NCI-H510A (cell line): ENCODE results near the gene DUSP9.
"Not testable (repeated sequence)": the region's sequence is repeated elsewhere in the genome, so short reads cannot be mapped to it uniquely, and the experiment has no call there.

Experiments used
- DNase-seq: peaks from one replicate; lab custom pipeline; 2025; lab: John Stamatoyannopoulos, UW

DUSP9 gene

GRCh38 chrX:153646620-153647373, at the start of gene DUSP9:
Gene DUSP9, plus strand, starts transcription at chrX:153647203. Its CDS starts 751 bp downstream, at chrX:153647954.
- peak; percentile 4 for DNase-seq

DNA sequence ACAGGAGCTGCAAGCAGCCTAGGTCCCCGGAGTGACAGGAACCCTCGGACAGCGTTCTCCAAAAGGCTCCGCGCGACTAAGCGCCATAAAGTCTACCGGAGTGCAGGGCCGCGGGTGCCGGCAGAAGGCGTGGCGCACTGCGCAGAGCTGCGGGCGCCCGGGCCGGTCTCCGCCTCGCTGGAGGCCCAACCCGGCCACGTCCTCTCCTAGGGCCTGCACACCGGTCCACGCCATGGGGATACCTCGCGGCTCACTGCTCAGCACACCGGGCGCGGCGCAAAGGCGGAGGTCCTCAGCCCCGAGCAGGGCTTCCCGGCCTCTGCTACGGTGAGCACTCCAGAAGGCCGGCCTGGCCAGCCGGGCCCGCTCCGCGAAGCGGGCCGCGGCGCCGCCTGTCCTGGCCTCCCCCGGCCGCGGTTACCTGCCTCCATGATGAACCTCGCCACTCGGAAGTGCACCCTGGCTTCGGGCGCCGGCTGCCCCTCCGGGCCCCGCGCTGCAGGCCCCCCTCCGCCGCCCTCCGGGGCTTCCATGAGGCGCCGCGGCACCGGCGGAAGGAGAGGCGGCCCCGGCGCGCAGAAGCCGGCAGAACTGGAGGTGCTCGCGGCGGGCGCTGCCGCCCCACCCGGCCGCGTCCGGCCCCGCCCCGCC, 48.3 kb upstream of the DUSP9 start, which contains the start of gene CCNQ:
TSS of gene CCNQ (minus strand) at position 599 of the 651 bp plus-strand sequence. CDS start at position 533, 66 bp downstream.
- peak; percentile 11 for DNase-seq

GRCh38 chrX:153599192-153600031, 47.6 kb upstream of the DUSP9 start:
- DNase-seq: peak; percentile 67

DNA sequence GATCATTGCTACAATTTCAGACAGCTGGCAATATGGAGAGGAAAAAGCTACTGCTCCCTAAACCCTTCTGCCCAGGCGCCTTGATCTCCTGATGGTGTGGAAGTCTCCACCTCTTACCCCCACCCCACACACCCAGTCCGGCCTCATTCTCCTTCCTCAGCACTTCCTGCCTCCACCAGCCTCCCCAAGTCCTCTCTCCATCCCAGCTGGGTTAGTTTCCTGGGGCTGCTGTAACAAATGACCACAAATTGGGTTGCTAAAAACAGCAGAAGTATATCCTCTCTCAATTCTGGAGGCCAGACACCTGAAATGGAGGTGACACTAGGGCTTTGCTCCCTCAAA, 47.0 kb upstream of the DUSP9 start:
- no peak for DNase-seq

DNA sequence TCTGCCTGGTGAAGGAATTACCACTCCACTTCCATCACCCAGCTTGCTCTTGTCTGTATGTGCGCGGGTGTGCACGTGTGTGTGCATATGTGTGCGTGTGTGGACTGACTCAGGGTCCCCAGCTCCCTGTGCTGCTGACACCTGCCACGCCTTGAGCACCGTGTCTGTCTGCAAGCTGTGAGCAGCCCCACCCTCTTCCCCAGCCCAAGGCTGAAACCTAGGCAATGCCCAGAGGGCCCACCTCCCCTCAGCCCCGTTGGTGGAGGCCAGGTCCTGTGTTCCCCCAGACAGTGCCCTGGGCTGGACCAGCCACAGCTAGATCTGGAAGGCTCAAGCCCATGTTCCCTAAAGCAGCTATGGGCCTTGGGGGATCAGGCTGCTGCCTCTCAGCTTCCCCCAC, 46.1 kb upstream of the DUSP9 start:
- no peak for DNase-seq

DNA sequence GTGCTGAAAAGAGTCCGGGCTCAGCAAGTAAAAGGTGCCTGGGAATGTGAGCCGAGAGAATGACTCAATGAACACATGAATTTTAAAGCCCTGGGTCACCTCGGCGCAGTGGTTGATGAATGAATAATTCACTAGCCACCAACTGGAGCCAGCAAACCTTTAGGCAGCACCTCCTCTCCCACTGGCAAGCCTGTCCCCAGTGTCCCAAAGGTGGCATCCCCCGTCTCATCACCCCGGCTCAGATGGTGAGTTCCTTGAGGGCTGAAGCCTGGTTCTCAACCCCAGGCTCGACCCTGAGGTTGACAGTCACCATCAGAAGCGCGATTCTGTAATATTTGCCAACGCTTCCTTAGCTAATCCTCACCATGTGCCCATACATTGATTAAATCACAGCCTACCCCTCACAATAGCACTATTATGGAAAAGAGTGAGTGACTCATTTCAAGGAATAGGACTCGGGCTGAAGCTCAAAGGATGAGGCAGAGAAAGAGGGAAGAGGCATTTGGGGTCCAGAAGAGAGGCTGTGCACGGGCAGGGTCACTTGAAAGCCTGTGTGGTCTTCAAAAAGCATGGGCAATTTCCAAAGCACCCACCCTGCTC, 45.4 kb upstream of the DUSP9 start:
- no peak for DNase-seq

- no peak for DNase-seq
These were observed 44.4 kb upstream of the DUSP9 start for GRCh38 chrX:153602601-153603000.

- DNase-seq: no peak
These were observed 43.8 kb upstream of the DUSP9 start for GRCh38 chrX:153603131-153603656.

DNA sequence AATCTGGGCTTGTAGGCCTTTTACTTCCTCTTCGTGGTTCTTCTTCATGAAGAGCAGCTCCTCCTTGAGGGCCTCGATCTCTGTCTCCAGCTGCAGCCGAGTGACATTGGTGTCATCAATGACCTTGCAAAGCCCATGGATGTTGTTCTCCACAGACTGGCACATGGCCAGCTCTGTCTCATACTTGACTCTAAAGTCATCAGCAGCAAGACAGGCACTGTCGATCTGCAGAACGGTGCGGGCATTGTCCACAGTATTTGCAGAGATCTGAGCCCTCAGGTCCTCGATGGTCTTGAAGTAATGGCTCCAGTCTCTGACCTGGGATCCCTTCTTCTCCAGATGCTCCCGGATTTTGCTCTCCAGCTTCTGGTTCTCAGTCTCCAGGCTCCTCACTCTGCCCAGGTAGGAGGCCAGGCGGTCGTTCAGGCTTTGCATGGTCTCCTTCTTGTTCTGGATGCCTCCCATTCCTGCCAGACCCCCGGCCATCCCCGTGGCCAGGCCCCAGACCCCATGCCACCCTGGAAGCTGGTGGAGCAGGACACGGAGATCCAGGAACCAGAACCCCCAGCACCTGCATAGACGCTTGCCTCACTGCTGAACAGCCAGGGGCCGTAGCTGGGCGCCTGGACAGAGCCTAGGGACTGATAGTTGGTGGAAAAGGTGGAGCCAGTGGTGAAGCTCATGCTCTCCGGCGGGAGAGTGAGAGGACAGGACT, 42.2 kb upstream of the DUSP9 start:
- not testable (repeated sequence) for DNase-seq

DNA sequence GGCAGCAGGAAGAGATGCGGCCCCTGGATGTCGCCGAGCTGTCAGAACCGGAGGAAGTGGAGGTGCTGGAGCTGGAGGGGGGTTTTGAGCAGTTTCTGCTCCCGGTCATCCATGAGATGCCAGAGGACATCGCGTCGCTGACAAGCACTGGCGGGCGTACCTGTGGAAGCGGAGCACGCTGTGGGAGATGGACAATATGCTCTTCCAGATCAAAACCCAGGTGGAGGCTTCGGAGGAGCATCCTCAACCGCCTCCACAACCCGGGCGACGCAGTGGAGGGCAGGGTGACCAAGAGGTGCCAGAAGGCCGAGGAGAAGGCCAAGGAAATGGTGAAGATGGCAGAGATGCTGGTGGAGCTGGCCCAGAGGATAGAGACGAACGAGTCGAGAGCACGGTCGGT, 40.5 kb upstream of the DUSP9 start:
- DNase-seq: no peak

DNA sequence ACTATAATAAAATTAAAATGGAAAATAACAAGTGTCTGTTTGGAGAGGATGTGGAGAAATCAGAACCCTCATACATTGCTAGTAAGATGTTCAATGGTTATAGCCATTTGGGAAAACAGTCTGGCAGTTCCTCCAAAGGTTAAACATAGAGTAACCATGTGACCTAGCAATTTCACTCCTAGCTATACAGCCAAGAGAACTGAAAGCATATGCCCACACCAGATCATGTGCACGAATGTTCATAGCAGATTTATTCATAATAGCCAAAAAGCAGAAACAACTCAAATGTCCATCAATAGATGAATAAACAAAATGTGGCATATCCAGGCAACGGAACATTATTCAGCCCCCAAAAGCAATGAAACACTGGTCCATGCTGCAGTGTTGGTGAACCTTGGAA, 38.6 kb upstream of the DUSP9 start:
- DNase-seq: no peak

GRCh38 chrX:153608806-153609205, 38.2 kb upstream of the DUSP9 start:
- no peak for DNase-seq

GRCh38 chrX:153609917-153610835, 36.8 kb upstream of the DUSP9 start:
- DNase-seq: peak; percentile 8

DNA sequence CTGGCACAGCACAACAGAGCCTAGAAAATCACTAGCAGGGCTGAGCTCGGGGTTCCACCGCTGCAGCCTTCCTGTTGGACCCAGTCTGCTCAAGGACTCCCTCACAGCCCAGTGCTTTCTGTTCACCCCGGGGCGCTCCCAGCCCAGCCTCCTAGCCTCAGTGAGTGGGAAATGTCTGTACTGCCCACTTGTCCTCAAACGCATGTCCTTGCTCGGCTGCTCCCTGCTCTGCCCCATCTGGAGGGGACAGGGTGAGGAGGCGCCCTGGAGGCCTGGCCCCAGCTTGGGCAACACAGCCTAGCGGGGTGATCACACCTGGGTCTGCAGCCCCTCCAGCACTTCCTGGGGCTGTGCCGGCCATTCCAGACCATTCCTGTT, 36.2 kb upstream of the DUSP9 start:
- no peak for DNase-seq

- DNase-seq: no peak
These were observed 35.5 kb upstream of the DUSP9 start for GRCh38 chrX:153611298-153612095.

- DNase-seq: no peak
These were observed 34.6 kb upstream of the DUSP9 start for GRCh38 chrX:153612413-153612812.

DNA sequence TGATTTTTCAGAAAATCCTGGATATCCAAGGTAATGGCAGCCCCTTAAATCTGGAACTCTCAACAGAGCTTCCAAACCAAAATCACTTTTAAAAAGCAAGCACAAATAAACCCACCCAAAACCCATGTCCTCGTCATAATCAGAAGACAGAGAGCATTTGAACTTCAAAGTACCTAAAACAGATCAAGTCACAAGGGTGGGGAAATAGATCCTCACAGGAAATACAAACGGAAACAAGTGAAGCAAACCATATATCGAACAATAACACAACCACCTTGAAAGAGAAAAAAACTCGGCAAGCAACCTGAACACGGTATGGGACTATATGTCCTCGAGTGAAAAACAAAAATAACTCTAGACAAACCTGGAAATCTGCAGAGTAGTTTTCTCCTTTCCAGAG, 32.2 kb upstream of the DUSP9 start:
- no peak for DNase-seq

DNA sequence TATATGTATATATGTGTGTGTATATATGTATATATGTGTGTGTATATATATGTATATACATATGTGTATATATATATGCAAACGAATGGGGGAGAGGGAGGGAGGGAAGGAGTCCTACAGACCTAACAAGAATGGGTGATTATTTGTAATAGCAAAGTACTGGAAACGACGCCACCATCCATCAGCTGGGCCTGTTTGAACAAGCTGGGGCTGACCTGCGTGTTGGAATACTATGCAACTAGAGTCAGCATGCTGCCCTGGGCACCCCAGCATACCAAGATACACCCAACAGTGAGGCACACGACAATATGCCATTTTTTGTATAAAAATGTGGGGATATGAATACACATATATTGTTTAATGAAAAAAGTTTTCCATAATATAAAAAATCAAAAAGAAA, 26.4 kb upstream of the DUSP9 start:
- DNase-seq: no peak

- DNase-seq: no peak
These were observed 24.9 kb upstream of the DUSP9 start for GRCh38 chrX:153621949-153622598.
